ENCODE data around the gene SGCD.

- TF ChIP-seq CTCF (conservative IDR thresholded peaks at IDR 0.05 in 1 of 2, IDR thresholded peaks at IDR 0.05 in 1 of 2; ENCODE audit: extremely low read depth in 1 of 2, insufficient read depth in 1 of 2, low read depth in 1 of 2, low read length in 2 of 2): no peak
- no peak for TF ChIP-seq EZH2 (IDR thresholded peaks at IDR 0.05; ENCODE audit: borderline replicate concordance, low read length)
Observed at GRCh38 chr5:156396063-156396829, 69.3 kb downstream of the SGCD start.

Data from mammary epithelial cell (primary cell).